Endometrial microvascular endothelial cells (primary cell): ENCODE data around the gene DENND1A. TPM values are rescaled to one million over a fixed set of nuclear protein-coding genes. Genes with fewer than 3 reads are reported as not detected.

Source experiments
- in situ Hi-C: cut with HindIII; loops from 2 replicates; pipeline ENCODE4 v1.10.0; 2017; ENCODE audit warnings: low sequenced_read_pairs, low pct_unique_long_range_greater_than_20kb; ENCODE audit errors: inconsistent ontology term
- total RNA-seq: library from RNA; depleted of rRNA; stranded (reverse); fragments of >200 nt; gene quantifications from one replicate; pipeline ENCODE4 v1.2.3, GENCODE V29; 2015; ENCODE audit errors: inconsistent ontology term

DENND1A gene
- total RNA-seq, 1 donor from 2014 or later: 13.6 TPM

GRCh38 chr9:123348317-123348992, 581.5 kb downstream of the DENND1A start:
- in situ Hi-C loops: no loop called here

DNA sequence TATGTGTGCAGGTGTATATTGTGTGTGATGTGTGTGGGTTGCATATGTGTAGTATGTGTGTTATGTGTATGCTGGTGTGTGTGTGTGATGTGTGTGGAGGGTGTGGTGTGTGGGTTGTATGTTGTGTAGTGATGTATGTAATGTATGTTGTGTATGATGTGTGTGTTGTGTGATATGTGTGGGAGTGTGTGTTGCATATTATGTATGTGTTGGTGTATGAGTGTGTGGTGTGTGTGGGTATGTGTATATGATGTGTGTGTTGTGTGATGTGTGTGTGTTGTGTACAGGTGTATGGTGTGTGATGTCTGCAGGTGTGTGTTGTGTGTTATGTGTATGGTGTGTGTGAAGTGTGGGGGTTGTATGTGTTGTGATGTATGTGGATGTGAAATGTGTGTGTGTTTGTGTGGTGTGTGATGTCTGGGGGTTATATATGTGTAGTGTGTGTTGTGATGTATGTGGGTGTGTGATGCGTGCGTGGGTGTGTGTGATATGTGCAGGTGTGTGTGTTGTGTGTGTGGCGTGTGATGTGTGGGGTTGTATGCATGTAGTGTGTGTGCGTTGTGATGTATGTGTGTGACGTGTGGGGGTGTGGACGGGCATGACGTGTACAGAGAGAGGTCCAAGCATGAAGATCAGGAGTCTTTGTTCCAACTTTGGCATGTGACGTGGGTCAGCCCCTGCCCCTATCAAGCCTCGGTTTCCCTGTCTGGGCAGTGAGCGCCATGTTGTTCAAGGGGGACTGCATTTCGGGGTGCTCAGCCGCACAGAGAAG, 582.5 kb downstream of the DENND1A start:
- in situ Hi-C loops: no loop called here

DNA sequence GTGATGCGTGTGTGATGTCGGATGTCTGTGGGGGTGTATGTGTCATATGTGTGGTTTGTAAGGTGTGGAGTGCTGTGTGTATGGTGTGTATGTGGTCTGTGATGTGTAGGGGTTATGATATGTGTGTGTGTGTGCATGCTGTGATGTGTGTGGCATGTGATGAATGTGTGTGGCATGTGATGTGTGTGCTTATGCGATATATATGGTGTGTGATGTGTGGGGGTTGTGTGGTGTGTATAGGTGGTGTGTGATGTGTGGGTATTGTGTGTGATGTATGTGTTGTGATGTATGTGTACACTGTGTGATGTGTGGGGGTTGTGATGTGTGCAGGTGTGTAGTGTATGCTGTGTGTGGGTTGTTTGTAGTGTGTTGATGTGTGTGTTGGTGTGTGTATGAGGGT, 583.1 kb downstream of the DENND1A start:
- in situ Hi-C loops: no loop called here

DNA sequence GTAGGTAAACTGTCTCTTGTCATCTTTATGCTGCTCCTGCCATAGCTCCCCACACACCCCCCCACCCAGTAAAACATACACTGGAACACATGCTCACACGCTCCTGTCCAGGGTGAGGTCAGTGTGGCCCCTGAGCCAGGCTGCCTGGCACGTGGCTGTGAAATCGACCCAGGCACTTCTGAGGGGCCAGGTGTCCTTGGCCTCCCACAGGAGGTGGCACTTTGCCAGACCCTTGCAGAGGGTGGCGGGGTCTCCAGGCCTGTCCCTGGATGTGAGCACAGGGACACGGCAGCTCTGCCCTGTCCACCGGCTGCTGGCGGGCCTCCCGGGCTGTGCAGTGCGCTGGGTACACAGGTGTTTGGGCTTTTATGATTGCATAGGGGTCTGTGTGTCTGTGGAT, 583.9 kb downstream of the DENND1A start:
- in situ Hi-C loops: no loop called here

DNA sequence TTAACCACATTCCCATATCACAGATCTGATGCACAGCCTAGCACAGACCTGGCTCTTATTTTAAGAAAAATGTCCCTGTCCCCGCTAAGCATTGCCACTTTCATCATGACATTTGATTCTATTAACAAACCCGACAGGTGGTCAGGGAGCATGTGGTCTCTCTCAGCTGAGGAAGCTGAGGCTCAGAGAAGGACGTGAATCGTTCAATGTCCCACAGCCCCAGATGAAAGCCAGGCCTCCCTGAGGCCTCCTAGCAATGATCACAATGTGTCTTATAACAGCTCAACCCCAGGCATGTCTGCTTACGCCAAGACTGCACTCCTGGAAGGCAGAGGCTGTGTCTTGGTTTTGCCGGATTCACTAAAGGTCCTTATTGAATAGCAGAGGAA, 584.4 kb downstream of the DENND1A start:
- in situ Hi-C loops: no loop called here

- in situ Hi-C loops: no loop called here
Observed at GRCh38 chr9:123344192-123344949, 585.6 kb downstream of the DENND1A start.

GRCh38 chr9:123343443-123344191, 586.3 kb downstream of the DENND1A start:
- in situ Hi-C loops: no loop called here

DNA sequence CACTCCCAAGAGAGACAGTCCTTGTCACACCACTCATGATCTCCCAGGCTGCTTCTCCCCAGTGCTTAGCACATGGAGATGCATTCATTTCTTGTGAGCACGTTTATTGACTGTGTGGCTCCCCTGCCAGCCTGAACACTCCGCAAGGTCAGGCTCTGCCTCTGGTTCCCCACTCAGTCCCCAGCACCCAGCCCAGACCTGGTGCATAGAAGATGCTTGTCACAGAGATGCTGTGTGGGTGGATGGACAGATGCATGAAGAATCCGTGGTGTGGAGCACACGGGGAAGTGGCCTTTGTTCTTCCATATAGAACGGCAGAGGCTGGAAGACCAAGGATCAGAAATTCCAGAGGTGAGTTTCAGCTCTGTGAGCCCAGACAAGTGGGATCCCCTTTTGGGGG, 587.7 kb downstream of the DENND1A start:
- in situ Hi-C loops: no loop called here

GRCh38 chr9:123341816-123342215, 588.1 kb downstream of the DENND1A start:
- in situ Hi-C loops: no loop called here

DNA sequence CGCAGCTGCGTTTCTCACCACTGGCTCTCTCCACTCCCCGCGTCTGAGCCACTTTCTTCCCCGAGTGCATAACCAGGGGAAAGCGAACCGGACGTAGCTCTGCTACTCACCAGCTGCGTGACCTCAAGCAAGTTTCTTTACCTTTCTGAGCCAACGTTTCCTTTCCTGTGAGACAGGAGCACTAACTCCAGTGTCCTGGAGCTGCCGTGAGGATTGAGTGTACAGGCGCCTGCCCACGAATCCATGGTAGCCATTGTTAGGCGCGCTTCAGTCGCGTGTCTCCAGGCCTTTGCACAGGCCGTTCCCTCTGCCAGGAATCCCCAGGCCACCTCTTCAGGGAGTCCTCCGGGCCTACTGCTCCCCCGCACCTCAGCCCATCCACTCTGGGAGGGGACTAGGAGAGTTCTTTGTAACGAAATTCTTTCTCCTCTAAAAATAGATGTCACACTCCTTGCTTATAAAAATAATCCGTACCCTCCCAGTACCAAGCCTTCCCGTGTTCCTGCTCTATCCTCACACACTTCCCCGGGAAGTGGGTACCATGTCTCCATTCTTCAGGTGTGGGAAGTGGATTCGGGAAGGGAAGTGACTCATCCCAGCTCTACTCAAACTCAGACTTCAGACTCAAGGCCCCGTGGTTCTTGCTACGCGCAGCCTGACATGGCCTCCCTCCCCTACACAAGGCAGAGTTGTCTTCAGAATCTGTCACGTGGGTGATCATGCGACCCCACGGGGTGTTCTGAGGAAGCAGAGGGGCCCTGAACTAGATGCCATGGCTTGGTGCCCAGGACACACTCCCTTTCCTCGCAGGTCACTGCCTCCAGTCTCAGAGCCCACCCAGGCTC, 590.0 kb downstream of the DENND1A start:
- in situ Hi-C loops: no loop called here

GRCh38 chr9:123338710-123339665, 590.9 kb downstream of the DENND1A start:
- in situ Hi-C loops: no loop called here

- in situ Hi-C loops: no loop called here
Observed at GRCh38 chr9:123337971-123338370, 592.0 kb downstream of the DENND1A start.

DNA sequence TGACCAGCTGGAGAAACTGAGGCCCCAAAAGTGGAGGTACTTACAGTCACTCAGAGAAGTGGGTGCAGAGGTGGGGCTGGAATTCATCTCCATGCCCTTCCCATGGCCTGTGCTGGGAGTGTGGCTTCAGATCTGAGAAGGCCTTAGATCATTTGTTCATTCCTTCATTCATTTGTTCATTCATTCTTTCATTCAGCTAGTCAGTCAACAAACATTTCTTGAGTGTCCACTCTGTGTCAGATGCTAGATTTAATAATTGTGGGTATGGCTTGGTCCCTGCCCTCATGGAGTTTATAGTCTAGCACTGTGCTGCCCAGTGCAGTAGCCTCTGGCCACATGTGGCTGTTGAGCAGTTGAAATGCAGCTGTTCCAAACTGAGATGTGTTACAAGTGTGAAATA, 593.0 kb downstream of the DENND1A start:
- in situ Hi-C loops: no loop called here

DNA sequence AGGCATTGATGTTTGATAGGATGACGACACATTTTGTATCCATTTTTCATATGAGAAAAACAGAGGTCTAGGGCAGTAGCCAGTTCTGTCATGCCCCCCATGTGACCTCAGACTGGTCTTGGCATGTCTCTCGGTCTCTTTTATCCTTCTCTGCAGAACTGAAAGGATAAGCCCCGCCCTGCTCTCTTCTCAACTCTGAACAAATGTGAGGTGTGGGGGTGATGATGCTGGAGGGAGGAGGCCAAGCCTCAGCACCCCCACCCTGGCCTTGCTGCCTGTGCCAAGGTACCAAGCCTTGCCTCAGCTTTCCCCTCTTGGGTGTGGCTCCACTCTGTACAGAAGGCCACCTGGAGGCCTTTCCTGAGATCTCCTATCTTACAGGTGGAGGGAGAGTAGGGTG, 593.5 kb downstream of the DENND1A start:
- in situ Hi-C loops: no loop called here

DNA sequence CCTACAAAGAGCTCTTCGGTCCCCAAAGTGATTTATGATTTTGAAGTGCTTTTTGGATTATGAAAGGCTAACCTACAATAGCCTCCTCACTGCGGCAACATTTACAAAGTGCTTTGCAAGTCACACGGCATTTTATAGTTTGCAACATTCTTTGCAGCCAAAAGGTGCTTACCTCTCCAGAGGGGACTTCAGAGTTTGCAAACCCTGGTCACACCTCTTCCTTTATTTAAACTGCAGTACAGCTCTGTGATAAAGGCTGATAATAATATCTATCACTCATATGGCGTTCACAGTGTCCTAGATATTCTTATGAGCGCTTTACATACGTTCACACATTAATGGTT, 594.0 kb downstream of the DENND1A start:
- in situ Hi-C loops: no loop called here

GRCh38 chr9:123335193-123335985, 594.5 kb downstream of the DENND1A start:
- in situ Hi-C loops: no loop called here

- in situ Hi-C loops: no loop called here
Observed at GRCh38 chr9:123334639-123335038, 595.3 kb downstream of the DENND1A start.
